Activated CD4-positive, CD25-positive, alpha-beta regulatory T cell treated with anti-CD3 and anti-CD28 coated beads, Interleukin-2, amount 50 U/mL, for 72 hours (primary cell): Measurements from ENCODE around the gene PACRG.

Source experiments
- DNase-seq: peaks from one replicate; pipeline ENCODE4 v3.0.0; 2021

The PACRG gene

GRCh38 chr6:163183806-163184205, 456.0 kb downstream of the PACRG start:
- DNase-seq, result no peak

DNA sequence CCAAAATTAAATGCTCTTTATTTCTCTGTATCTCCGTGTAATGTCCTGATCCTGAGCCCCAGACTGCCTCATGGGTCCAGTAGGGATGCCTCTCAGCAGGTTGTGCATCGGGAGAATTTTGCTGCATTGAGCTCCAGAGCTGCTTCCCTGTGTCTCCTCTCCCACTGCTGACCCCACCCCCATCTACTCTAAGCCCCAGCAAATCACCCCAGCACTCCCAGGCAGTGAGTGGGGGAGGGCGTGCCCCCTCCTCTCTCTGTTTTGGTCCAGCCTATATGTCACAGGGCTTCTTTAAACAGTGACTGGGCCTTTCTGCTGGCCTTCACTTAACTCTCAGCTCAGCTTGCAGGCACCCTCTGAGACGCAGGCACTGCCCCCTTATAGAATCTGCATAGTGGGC, 458.0 kb downstream of the PACRG start:
- no peak for DNase-seq

- DNase-seq, result no peak
Observed at GRCh38 chr6:163186527-163186926, 458.8 kb downstream of the PACRG start.

GRCh38 chr6:163187201-163187600, 459.4 kb downstream of the PACRG start:
- no peak for DNase-seq

DNA sequence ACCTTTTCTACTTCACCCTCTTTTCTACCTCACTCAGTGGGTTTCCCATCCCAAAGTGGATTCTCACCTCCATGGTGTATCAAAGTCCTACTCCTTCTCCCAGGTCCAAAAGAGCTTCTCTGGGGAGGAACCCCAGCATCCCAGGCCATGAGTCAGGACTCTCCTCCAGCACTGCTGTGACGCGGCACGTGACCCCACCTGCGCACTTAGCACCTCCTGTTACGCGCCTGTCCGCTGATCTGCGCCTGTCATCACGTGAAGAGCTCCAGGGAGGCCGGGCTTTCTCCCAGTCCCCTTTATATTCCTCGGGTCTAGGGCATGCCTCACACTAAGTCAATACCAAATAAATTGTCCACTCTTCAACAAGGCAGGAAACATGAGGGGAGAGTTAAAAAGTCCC, 459.8 kb downstream of the PACRG start:
- no peak for DNase-seq

- no peak for DNase-seq
Observed at GRCh38 chr6:163188746-163189145, 461.0 kb downstream of the PACRG start.

GRCh38 chr6:163189609-163190008, 461.8 kb downstream of the PACRG start:
- no peak for DNase-seq

- DNase-seq, result no peak
Observed at GRCh38 chr6:163190786-163191185, 463.0 kb downstream of the PACRG start.

GRCh38 chr6:163191704-163192537, 464.1 kb downstream of the PACRG start:
- DNase-seq, result no peak

- DNase-seq, result no peak
Observed at GRCh38 chr6:163192591-163192990, 464.8 kb downstream of the PACRG start.

- no peak for DNase-seq
Observed at GRCh38 chr6:163193326-163193725, 465.6 kb downstream of the PACRG start.

DNA sequence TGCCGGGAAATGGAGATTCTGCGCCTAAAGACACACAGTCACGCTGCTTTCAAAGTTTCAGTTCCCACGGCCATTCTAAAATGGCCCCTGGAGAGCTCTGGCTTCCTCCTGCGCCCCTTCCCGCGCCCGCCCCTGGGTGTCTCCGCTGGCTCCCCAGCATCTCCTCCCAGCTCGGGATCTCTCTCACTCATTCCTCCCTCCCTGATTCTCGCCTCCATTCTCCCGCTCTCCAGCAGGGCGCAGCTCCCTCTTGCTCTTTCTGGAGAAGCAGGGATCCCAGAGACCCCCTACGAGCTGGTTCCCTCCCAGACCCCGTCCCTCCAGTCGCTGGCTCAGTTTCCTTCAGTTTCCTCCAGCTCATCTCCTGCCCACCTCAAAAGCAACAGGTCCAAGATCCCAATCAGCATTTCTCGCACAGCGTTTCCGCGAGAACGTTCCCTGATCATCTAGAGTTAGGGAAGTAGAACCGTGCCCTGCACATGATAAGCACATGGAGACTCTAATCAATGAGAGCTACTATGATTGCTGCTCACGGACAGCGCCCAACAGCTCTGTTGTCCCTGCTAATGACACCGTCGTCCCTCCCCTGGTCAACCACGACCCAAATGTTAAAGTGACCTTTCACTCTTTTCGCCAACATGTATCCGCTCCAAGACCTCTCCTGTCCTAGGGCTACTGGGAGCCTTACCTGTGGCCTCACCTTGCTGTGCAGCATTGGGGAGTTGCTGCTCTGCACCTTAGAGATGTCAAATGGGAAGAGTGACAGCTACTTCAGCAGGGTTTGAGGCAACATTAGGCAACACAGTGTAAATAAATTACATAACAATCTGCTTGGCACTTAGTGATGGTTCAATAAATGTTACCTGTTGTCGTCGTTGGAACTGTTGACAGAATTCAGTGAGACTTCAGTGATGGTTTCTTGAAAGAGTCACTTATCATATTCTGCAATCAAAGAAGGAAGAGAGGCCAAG, 468.2 kb downstream of the PACRG start:
- DNase-seq, result no peak

DNA sequence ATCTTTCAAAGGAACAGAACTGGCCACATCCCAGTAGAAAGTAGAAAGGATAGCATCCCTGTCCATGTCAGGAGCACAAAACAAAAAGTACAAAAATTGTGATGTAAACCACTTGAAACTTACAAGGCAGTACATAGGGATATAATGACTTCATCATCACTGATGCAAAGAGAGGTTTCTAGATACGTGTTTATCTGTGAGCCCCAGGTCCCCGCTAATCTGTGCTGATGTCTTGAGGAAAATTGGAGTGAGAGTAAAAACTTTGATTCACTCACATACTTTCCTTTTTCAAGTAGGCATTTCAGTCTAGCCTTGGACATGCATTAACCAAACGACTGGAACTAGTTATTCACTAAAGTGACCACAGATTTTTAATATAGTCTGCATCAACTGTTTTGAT, 470.1 kb downstream of the PACRG start:
- no peak for DNase-seq

DNA sequence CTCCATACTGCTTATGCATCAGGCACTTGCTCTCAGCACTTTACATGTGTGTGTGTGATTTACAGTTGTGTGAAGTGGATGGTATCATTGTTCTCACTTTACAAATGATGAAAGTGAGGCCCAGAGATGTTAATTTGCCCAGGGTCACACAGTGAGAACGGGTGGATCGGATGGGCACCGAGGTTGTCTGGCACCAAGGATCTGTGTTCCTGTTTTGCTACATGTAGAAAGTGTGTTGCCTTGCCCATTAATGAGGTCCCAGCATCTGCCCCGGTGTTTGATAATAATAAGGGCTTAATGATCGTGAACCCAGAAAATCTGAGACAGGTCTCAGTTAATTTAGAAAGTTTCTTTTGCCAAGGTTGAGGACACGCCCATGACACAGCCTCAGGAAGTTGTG, 470.6 kb downstream of the PACRG start:
- no peak for DNase-seq

GRCh38 chr6:163199371-163199770, 471.6 kb downstream of the PACRG start:
- no peak for DNase-seq

DNA sequence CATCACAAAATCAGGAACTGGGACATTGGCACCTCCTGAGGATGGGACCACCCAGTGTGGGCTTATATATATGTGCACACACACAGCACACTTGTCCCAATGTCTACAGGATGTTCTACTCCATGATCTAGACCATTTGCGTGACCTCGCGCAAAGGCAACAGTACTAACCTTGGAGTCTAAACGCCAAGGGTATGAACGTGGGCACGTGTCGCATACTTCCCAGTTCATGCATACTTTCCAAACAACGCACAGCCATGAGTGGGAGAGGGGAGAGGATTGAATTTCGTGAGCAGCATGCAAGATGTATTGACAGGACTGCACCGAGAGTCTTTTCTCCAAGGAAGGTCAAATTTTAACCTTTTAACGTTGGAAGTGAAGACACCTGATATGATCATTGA, 472.5 kb downstream of the PACRG start:
- no peak for DNase-seq

DNA sequence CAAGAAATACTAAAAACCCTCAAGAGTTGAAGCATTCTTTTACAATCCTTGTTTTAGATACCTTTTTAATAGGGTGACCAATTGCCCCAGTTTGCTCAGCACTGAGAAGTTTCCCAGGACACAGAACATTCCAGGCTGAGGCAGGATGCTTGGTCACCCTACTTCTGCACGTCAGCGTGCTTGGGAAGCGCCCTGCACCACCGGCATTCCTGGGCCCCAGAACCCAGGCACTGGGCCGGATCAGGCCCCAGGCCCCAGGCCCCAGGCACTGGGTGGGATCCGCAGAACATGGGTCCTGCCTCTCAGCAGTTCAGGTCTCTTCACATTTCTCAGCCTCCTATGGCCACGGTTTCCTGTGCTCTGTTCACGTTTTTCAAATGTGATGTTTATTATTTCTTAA, 472.9 kb downstream of the PACRG start:
- no peak for DNase-seq

GRCh38 chr6:163201855-163202254, 474.1 kb downstream of the PACRG start:
- no peak for DNase-seq

DNA sequence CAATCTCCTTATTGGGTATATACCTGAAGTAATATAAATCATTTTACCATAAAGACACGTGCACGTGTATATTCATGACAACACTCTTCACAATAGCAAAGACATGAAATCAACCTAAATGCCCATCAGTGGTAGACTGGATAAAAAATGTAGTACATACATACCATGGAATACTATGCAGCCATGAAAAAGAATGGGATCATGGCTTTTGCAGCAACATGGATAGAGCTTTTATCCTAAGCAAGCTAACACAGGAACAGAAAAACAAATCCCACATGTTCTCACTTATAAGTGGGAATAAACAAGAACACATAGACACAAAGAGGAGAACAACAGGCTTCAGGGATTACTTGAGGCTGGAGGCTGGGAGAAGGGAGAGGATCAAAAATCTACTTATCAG, 478.4 kb downstream of the PACRG start:
- no peak for DNase-seq

DNA sequence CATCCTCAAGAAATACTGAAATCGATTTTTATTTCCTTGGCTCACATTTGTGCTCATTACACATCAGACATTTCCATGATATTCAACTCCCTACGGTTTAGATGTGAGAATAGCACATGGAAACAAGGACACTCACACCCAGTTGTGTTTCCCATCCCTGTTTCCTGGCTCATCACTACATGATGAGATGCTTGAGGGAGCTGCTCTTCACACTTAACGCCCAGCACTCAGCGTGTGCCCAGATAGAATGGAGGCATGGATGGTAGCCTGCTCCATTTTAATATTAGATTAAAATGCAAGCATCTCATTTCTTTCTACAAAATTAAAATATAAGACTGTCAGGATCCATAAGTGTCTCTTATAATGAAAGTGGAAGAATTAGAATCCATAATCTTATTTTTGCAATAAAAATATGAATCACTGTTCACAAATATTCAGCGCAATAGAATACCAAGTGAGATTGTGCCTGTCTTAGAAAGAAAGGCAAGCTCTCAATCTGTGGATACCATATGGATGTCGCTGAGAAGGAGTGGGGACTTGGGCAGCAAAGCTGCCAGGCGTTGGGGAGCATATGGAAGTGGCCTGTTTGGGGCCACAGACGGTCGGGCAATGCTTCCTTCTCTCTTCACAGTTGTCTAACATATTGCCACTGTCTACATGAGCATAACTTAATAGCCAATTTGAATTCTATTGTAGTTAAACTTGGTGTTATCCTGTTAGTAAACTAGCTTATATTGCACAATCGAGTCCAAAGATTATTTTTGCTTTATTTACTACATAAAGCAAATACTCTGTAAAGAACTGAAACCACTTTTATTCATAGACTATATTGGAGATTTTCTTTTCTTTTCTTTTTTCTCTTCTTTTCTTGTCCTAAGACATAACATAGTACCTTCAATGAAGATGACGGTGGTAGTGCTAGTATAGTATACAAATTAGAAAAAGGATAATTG, 479.9 kb downstream of the PACRG start:
- DNase-seq, result no peak

GRCh38 chr6:163209005-163209404, 481.2 kb downstream of the PACRG start:
- no peak for DNase-seq

DNA sequence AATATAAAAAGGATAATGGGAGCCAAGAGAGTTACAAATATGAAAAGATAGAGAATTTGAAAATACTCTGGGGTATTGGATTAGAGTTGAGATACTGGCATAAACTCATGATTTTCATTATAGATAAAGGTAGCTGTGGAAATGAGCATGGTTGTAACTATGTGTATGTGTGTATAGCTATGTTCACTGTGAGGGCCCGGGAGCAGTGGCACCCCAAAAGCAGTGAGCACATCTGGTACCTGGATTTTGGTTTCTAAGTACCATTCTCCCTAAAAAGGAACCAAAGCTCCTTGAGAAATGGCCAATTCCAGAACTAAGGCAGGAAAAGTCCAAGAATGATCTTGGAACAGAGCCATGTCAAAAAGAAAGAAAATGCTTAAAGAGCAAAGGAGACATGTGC, 484.3 kb downstream of the PACRG start:
- no peak for DNase-seq

- no peak for DNase-seq
Observed at GRCh38 chr6:163214259-163214658, 486.5 kb downstream of the PACRG start.
